HG02588 (cell line): Measurements from ENCODE around the gene IL1RAPL2.
"Not testable (repeated sequence)": the region's sequence is repeated elsewhere in the genome, so short reads cannot be mapped to it uniquely, and the experiment has no call there.

Experiments used
- ATAC-seq: cut with Tn5 transposase; IDR thresholded peaks from one replicate; pipeline ENCODE4 v1.9.1; 2021; ENCODE audit warnings: mild to moderate bottlenecking, moderate library complexity; ENCODE audit not compliant: unreplicated experiment

The IL1RAPL2 gene

DNA sequence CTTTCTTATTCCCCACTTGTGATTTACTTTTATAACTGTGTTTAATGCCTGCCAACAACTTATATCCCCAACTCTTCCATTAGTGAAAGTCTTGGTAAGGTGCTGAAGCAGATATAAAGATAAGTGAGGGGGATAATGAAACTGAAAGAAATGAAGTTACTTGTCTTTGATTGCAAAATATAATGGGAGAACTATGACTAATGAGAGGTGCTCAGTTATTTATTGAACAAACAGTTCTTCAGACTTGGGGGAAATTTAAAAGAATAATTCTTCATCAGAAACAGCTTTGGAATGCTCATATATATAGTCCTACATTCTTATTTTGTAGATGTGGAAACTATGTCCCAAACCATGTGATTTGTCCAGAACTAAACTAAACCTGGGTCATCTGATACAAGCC is 441.0 kb downstream of the IL1RAPL2 start:
- no peak for ATAC-seq

DNA sequence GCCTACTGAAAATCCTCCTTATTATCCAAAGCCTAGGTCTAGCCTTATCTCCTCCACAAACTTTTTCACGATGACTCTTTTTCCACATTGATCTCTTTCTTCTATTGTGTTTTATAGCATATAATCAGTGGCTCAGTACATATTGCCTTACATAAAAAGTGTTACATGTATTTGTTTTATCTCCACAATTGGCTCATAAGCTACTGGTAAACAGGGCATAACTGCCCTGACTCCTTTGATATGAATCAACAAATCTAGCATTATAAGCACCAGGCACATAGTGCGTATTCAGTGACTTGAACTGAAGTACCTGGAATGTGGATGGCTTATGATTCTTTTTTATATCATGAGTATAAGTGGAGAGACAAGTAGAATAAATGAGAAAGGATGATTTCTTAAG is 447.7 kb downstream of the IL1RAPL2 start:
- no peak for ATAC-seq

DNA sequence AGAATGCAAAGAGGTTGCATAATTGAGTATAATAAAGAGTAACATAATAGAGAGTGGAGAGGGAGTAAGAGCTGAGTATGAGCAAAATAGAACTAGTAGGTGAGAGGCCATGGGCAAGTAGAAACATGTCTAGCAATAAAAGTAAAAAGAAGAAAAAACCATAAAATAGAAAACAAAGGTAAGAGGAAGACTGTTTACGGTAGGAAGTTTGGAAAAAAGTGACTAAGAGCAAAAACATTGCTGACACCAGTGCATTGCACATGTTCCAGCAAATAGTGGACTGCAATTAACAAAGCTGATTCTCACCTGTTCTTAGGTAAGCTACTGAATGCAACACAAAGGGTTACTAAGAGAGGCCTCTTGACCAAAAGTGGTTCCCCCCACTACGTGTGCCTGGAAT is 451.6 kb downstream of the IL1RAPL2 start:
- ATAC-seq: no peak

DNA sequence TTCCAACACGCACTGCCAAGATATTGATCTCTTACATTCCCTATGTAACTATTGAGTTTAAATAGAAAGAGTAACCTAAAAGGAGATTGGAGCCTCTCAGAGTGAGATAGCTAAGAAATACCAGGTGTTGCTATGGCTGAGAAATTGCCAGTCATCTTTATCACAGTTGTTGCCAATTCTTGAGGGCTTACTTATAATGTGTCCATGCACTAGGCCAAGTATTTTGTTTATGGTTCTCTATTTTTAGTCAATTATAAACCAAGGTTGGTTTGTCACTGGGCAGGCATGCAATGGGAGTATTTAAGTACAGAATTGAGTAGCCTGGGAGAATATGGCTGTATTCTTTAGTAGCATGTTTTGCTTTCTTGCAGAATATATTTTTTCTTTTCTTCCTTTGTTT is 452.9 kb downstream of the IL1RAPL2 start:
- no peak for ATAC-seq

DNA sequence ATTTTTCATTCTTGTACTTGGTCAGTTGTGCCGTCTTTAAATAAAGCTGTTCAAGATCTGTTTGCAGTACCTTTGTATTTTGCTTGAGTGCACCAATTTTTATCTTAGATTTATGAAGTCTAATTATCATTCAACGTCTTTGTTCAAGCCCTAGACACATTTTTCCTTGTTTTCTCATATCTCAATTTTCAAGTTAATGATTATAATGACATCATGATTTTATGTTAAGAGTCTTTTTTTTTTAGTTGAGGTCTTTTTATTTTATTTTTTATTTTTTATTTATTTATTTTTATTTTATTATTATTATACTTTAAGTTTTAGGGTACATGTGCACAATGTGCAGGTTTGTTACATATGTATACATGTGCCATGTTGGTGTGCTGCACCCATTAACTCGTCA is 463.0 kb downstream of the IL1RAPL2 start:
- not testable (repeated sequence) for ATAC-seq

DNA sequence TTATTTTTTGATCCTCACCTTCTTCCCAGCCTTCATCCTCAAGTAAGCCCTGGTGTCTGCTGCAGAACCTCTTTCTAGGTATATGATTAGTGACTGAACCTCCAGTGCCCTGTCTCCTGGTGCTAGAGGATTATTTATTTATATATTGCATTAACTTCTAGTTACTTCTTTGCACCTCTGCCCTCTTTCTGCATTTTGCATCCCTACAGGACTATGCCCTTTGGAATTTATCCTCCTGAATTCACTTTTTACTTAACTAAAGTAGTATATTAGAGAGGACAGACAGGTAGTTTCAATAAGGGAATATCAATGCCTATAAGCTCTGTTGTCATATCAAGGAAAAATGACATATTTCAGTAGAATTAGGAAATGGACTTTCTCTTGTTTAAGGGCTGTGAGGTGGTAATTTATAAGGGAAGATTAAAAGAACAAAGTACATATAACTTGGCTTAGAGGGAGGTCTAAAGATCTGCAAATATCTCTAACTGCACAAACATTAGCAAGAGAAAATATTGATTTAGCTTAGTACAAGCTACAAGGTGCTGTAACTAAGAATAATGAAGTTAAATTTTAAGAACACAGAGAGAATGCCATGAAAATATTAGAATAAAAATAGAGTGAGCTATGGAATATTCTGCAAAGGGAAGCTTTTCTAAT is 472.8 kb downstream of the IL1RAPL2 start:
- ATAC-seq: no peak

DNA sequence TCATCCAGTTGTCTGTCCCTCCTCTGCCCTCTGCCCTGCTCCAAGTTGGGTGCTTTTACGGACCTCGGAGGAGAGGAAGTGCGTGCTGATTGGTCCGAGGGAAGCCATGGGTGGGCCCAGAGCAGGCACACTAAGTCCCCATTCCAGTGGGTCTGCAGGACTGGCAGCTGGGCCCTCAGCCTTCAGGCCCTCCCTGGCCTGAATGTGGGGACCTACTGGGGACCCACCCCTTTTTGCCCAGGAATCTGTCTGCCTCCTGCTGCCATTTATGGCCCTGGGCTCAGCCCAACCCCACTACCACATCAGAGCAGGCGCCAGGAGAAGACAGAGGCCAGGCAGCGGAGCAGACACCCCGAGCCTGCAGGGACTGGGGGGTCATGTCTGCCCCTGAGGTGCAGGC is 484.9 kb downstream of the IL1RAPL2 start:
- no peak for ATAC-seq

DNA sequence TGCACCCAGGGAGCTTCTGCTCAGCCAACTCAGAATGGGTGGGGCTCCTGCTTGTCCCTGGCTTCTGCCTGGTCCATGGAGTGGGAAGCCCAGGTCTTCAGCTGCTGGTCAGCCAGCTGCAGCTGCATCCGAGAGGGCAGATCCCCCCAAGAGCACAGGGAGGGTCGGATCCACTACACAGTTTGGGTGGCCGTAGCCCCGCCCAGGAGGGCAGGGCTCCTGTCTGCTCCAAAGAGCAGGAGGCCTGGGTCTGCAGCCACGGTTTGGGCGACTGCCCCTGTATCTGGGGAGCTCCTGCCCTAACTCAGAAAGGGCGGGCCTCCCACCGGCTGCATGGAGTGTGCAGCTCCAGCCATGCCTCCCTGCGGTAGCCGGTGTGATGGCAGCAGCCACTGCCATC is 485.4 kb downstream of the IL1RAPL2 start:
- ATAC-seq: no peak

DNA sequence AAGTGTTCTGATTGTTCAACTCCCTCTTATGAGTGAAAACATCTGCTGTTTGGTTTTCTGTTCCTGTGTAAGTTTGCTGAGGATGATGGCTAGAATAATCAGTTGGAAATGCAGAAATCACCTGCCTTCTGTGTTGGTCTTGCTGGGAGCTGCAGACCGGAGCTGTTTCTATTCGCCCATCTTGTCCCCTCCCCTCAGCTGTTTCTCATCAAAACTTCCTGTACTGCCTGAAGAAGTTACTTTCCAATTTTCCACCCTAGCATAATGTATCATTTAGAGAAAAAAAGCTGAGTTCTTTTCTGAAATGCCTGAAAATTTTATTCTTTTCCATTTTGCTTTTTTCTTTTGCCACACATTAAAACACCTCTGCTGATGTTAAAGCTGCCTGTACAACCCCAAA is 486.9 kb downstream of the IL1RAPL2 start:
- ATAC-seq: no peak

DNA sequence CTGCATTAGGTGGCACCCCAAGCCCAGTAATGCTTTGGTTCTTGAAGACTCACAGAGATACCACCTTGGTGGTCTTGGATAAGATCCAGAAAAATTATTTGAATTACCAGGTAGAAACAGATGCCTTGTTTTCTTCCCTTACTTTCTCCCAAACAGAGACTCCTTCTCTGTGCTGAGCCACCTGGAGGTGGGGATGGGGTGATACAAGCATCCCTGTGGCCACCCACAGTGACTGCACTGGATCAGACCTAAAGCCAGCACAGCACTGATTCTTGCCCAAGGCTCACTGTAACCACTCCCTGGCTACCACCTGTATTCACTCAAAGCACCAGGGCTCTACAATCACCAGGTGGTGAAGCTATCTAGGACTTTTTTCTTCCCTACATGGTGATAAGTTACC is 497.7 kb downstream of the IL1RAPL2 start:
- ATAC-seq: no peak

DNA sequence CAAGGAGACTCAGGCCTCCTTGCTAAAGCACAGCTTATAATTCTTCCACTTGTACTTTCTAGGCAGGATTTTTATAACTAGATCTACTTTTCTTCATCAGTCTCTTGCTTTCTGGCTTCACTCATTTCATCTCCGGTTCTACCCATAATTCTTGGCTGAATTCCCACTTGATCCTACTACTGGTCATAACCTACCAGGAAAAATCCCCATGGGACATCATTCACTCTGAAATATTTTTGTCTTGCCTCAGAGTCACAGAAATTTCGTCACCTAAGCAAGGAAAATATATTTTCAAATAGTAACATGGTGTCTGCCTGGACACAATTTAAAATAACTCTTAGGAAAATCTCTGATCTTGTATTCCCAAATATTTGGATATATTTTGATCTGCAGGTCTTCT is 532.2 kb downstream of the IL1RAPL2 start:
- ATAC-seq: no peak

DNA sequence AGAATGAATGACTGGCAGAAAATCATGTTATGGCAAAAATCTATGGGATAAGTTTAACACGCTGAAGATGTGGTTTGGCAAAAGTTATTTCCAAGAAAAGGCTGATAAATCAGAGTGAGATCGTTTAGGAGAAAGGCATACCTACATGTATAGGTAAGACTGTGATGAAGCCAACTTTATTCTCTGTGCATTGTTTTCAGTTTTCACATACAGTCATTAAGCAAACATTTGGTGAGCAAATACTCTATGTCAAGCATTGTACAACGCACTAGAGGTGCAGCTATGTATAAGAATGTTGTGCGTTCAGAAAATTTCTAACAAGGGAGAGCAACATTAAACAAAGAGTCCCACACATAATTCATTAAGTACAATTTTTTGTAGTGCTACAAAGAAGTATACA is 532.8 kb downstream of the IL1RAPL2 start:
- no peak for ATAC-seq

DNA sequence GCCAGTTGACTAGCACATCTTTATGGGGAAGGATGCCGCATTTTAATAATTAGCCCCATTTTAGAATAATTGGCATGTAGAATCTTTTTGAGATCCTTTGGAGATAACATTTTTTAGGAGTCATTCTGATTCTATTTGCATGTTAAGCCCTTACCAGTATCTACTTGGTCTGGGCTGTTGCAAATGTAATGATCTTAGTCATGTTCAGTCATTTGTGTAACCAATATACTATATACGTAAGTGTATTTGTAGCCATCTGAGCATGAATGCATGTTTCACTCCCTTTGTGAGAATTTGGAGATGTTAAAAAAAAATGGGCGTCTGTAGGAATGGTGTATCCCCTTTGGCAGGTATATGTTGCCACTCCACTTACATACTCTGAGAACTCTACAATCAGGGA is 535.4 kb downstream of the IL1RAPL2 start:
- ATAC-seq: no peak

DNA sequence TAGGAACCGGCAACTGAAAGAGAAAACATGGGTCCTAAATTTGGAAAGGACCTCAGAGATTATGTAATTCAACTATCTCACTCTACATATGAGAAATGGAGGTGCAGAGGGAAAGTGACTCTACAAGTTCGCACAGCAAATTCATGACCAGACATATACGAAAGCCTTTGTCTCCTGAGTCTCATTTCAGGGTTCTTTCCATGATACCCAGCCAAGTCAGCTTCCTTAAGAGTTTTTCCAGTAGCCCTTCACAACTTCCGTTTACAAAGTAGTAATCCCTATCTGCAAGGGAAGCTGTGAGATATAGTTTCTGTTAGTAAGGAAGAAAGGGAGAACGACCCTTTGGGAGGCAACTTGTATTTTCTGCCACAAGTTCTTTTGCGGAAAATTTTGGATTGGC is 543.9 kb downstream of the IL1RAPL2 start:
- no peak for ATAC-seq

DNA sequence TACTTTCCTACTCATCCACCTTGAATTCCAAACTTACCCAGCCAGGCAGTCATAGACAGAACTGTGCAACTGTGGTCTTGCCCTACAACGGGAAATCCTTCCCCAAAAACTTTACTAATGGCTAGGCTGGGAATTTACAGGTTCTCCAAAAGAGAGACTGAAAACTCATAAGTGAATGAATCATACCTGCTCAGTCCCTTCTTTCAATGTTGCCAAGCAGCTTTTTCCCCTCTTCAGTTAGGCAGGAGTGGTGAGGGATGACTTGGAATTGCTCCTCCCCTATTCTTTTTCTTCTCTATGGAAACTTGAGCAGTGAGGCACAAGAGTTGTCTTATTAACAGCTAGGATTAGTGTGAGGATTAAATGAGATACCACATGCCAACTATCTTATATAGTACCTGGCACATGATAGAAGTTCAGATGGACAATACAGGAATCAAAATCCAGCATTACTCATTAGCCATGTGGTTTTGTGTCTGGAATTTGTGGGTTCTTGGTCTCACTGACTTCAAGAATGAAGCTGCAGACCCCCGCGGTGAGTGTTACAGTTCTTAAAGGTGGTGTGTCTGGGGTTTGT is 548.6 kb downstream of the IL1RAPL2 start:
- no peak for ATAC-seq

DNA sequence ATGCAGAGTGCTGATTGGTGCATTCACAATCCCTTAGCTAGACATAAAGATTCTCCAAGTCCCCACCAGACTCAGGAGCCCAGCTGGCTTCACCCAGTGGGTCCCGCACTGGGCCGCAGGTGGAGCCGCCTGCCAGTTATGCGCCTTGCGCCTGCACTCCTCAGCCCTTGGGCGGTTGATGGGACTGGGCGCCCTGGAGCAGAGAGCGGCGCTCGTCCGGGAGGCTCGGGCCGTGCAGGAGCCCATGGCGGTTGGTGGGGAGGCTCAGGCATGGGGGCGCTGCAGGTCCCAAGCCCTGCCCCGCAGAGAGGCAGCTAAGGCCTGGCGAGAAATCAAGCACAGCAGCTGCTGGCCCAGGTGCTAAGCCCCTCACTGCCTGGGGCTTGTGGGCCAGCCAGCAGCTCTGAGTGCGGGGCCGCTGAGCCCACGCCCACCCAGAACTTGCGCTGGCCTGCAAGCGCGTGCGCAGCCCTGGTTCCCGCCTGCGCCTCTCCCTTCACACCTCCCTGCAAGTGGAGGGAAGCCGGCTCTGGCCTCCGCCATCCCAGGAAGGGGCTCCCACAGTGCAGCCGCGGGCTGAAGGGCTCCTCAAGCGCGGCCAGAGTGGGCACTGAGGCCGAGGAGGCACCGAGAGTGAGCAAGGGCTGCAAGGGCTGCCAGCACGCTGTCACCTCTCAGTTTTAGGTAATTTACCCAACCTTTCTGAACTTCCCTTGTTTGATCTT is 549.8 kb downstream of the IL1RAPL2 start:
- ATAC-seq: not testable (repeated sequence)

DNA sequence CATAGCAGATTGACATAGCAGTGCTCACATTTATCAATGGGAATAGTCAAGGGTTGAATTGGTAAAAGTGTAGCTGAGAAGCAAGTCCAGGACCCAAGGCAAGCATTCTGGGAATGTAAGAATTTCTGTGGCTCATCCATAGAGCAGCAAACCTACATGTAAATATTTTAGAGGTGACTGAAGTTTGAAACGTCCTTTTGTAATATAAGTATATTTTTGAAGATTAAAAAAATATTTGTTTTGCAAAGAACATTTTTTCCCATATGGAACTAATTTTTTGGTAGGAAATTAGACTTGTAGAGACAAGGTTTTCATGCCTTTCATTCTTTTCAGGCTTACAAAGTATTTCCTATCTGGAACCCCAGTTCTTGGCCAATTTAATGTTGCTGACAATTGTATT is 550.5 kb downstream of the IL1RAPL2 start:
- no peak for ATAC-seq

DNA sequence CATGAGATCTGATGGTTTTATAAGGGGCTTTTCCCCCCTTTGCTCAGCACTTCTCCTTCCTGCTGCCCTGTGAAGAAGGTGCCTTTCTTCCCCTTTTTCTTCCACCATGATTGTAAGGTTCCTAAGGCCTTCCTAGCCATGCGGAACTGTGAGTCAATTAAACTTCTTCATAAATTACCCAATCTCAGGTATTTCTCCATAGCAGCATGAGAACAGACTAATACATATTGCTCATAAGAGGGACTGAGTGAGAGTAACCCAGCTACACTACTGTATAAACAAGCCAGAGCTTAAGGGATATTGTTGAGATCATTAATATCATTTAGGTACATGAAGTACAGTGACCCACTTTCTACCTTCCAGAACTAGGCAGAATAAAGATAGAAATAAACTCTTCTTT is 551.6 kb downstream of the IL1RAPL2 start:
- no peak for ATAC-seq

DNA sequence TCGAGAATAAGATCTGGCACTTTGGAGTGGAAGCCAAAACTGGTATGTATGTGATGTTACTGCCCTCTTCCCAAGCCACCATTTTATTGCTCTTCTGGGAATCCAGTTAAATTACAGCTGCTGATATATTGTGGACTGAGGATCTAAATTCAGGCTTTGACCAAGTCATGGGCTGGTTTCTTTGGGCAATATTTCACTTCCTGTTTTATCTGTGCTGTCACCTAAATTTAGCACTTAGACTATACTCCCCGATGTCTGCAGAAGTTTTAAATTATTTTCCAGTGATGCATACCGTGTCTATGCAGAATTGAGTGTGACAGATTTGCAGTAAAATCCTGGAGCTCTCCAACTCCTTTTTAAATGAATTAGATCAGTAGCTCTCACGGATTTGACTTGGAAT is 554.5 kb downstream of the IL1RAPL2 start:
- ATAC-seq: no peak

DNA sequence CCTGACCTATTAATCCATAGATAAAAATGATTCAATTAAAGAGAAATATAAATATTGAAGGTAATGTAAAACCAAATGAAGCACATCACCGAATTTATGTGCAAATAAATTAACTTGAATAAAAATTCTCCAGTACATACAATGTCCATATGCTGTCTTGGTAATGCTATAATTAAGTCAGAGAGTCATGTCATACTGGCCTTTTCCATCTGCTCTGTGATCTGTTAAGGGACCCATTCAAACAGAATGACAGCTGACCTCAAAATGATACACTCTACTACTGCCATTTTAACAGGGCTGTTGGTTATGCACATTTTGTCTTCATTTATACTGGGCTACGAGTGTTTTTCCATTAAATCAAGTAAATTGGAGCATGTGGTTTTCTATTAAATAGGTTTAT is 555.2 kb downstream of the IL1RAPL2 start:
- ATAC-seq: no peak

DNA sequence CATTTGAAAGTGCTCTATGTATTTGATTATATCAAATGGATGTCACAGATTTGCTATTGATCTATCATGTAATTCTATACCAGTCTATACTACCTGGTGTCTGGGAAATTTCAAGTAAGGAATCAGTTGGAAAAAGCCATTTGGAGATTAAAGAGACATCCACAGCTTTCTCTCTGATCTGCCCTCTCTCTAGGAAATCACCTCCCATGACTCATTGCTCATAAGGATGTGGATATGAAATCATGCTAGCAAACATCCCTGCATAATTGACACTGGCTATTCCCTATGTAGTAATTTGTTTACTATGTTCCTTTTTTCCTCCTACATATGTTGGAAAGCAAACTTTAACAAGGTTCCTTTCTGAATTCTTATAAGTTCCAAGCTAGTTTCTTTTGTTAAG is 560.2 kb downstream of the IL1RAPL2 start:
- ATAC-seq: no peak

DNA sequence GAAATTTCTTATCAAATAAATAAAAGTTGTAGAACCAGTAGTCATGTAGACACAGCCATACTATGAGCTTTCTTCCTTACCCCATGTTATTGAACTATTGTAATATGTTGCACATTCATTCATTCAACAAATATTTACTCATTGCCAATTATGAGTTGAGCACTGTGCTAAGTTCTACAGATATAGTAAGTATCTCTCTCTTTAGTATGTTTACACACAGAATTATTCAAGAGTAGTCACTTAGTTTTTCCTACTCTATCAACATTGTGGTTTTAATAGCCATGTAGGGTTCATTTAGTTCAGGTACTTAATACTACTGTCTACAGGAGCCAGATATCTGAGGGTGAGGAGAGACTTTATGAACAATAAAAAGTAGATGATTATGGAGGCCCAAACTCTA is 568.3 kb downstream of the IL1RAPL2 start:
- no peak for ATAC-seq
